IMR-90 (cell line): ENCODE data around the gene WWP2. TPM values are rescaled to one million over a fixed set of nuclear protein-coding genes. Genes with fewer than 3 reads are reported as not detected.

Source experiments
- ATAC-seq: fragments of 200-7000 bp; cut with Tn5 transposase; 2 replicates; pipeline ENCODE4 v1.9.1; 2020; ENCODE audit warnings: low read depth, mild to moderate bottlenecking, moderate library complexity
- BruUV-seq: library from RNA; stranded (reverse); fragments of 400-500 nt; replicated peaks from 2 replicates; lab custom pipeline; 2021; lab: Mats Ljungman, UMichigan
- CTCF ChIA-PET: fragments of 300-600 bp; formaldehyde crosslinking; extraction: SDS; loops from one replicate; lab custom pipeline; 2021; ENCODE audit warnings: antibody characterized with exemption; lab: Yijun Ruan, JAX
- POLR2A ChIA-PET: fragments of 300-600 bp; sonication (Branson Sonifier 250); formaldehyde crosslinking; loops from one replicate; lab custom pipeline; 2022; ENCODE audit warnings: antibody characterized with exemption; ENCODE audit not compliant: unreplicated experiment; lab: Charles Lee
- DNase-seq: peaks from one replicate; pipeline ENCODE4 v3.0.0; 2013
- H2AFZ ChIP-seq: replicated peaks from 2 replicates; pipeline ENCODE3; 2013; ENCODE audit warnings: low read length, mild to moderate bottlenecking; ENCODE audit not compliant: poor library complexity
- H2AK5ac ChIP-seq: 2 replicates; pipeline ENCODE4 v1.6.1; 2013; ENCODE audit warnings: low read depth, low read length, inconsistent platforms
- H2AK9ac ChIP-seq: replicated peaks from 2 replicates; pipeline ENCODE3; 2013; ENCODE audit warnings: mild to moderate bottlenecking, low read depth, low read length, moderate library complexity; ENCODE audit not compliant: poor library complexity
- H2BK120ac ChIP-seq: 2 replicates; pipeline ENCODE4 v1.6.1; 2013; ENCODE audit warnings: low read depth, low read length, inconsistent platforms
- H2BK15ac ChIP-seq: 3 replicates; pipeline ENCODE4 v1.6.1; 2013; ENCODE audit warnings: low read depth, low read length, inconsistent platforms
- H2BK20ac ChIP-seq: 2 replicates; pipeline ENCODE4 v1.6.1; 2013; ENCODE audit warnings: low read depth, mild to moderate bottlenecking, inconsistent platforms, low read length, moderate library complexity
- H2BK5ac ChIP-seq: 2 replicates; pipeline ENCODE4 v1.6.1; 2013; ENCODE audit warnings: mild to moderate bottlenecking, low read depth, low read length, inconsistent platforms; ENCODE audit not compliant: poor library complexity, severe bottlenecking
- H3K14ac ChIP-seq: replicated peaks from 2 replicates; pipeline ENCODE4 v1.6.1; 2013; ENCODE audit warnings: low read depth, low read length, inconsistent platforms
- H3K18ac ChIP-seq: 2 replicates; pipeline ENCODE4 v1.6.1; 2013; ENCODE audit warnings: low read depth, low read length, control low read depth
- H3K23ac ChIP-seq: 2 replicates; pipeline ENCODE4 v1.6.1; 2013; ENCODE audit warnings: low read depth, low read length, inconsistent platforms
- H3K27ac ChIP-seq: 2 replicates; pipeline ENCODE4 v1.5.1; 2013; ENCODE audit warnings: mild to moderate bottlenecking, control low read depth, low read length; ENCODE audit not compliant: insufficient read depth
- H3K27me3 ChIP-seq: 2 replicates; pipeline ENCODE4 v1.6.1; 2013; ENCODE audit warnings: low read length; ENCODE audit not compliant: control insufficient read depth, insufficient read depth
- H3K36me3 ChIP-seq: 2 replicates; pipeline ENCODE4 v1.6.1; 2013; ENCODE audit warnings: low read length, mixed read lengths; ENCODE audit not compliant: control insufficient read depth, insufficient read depth
- H3K4ac ChIP-seq: 2 replicates; pipeline ENCODE4 v1.6.1; 2013; ENCODE audit warnings: low read depth, low read length, inconsistent platforms
- H3K4me1 ChIP-seq: 2 replicates; pipeline ENCODE4 v1.6.1; 2013; ENCODE audit warnings: low read length, mixed read lengths; ENCODE audit not compliant: control insufficient read depth, insufficient read depth
- H3K4me2 ChIP-seq: 2 replicates; pipeline ENCODE4 v1.6.1; 2013; ENCODE audit warnings: low read depth, mild to moderate bottlenecking, control low read depth, low read length, moderate library complexity
- H3K4me3 ChIP-seq: 2 replicates; pipeline ENCODE4 v1.5.1; 2013; ENCODE audit warnings: low read depth, mild to moderate bottlenecking, control low read depth, low read length, moderate library complexity; ENCODE audit not compliant: insufficient read depth
- H3K56ac ChIP-seq: 2 replicates; pipeline ENCODE4 v1.6.1; 2013; ENCODE audit warnings: low read length, inconsistent platforms; ENCODE audit not compliant: insufficient read depth; ENCODE audit errors: extremely low read depth
- H3K79me1 ChIP-seq, 2 experiments: 2 replicates each; pipeline ENCODE4 v1.6.1; 2013; ENCODE audit warnings: low read length in 2 of 2, inconsistent platforms in 1 of 2, low read depth in 1 of 2
- H3K9ac ChIP-seq: 2 replicates; pipeline ENCODE4 v1.6.1; 2013; ENCODE audit warnings: low read depth, low read length, control low read depth
- H3K9me1 ChIP-seq: 2 replicates; pipeline ENCODE4 v1.6.1; 2013; ENCODE audit warnings: low read length, inconsistent platforms; ENCODE audit not compliant: insufficient read depth
- H3K9me3 ChIP-seq: 2 replicates; pipeline ENCODE4 v1.6.1; 2013; ENCODE audit warnings: low read length; ENCODE audit not compliant: control insufficient read depth, insufficient read depth
- H4K20me1 ChIP-seq: 2 replicates; pipeline ENCODE4 v1.6.1; 2013; ENCODE audit warnings: low read length, inconsistent platforms; ENCODE audit not compliant: insufficient read depth
- H4K5ac ChIP-seq: 2 replicates; pipeline ENCODE4 v1.6.1; 2013; ENCODE audit warnings: mild to moderate bottlenecking, low read depth, low read length, control low read depth
- H4K8ac ChIP-seq, 2 experiments: 2 replicates each; pipeline ENCODE4 v1.6.1; 2013; ENCODE audit warnings: low read depth in 2 of 2, low read length in 2 of 2, control low read depth in 1 of 2, inconsistent platforms in 1 of 2
- H4K91ac ChIP-seq: 2 replicates; pipeline ENCODE4 v1.6.1; 2013; ENCODE audit warnings: low read depth, low read length, inconsistent platforms; ENCODE audit not compliant: insufficient read depth
- BHLHE40 ChIP-seq: fragments of 150-350 bp; IDR thresholded peaks from 2 replicates; pipeline ENCODE4 v1.6.1; 2016; ENCODE audit warnings: mild to moderate bottlenecking, low read depth, low read length
- CEBPB ChIP-seq: IDR thresholded peaks from 2 replicates; pipeline ENCODE4 v1.6.1; 2012; ENCODE audit warnings: low read depth, low read length, improper control_type of control experiment
- CHD1 ChIP-seq: IDR thresholded peaks from 2 replicates; pipeline ENCODE4 v1.6.1; 2012; ENCODE audit warnings: low read depth, low read length, improper control_type of control experiment
- FOS ChIP-seq: fragments of 150-350 bp; IDR thresholded peaks from 2 replicates; pipeline ENCODE4 v1.6.1; 2016; ENCODE audit warnings: low read depth, low read length
- MAFK ChIP-seq: IDR thresholded peaks from 2 replicates; pipeline ENCODE4 v1.6.1; 2012; ENCODE audit warnings: low read depth, low read length, improper control_type of control experiment
- MAZ ChIP-seq: IDR thresholded peaks from 2 replicates; pipeline ENCODE4 v1.6.1; 2012; ENCODE audit warnings: low read depth, mild to moderate bottlenecking, low read length, improper control_type of control experiment, moderate library complexity, borderline replicate concordance
- MXI1 ChIP-seq: IDR thresholded peaks from 2 replicates; pipeline ENCODE4 v1.6.1; 2012; ENCODE audit warnings: low read depth, mild to moderate bottlenecking, low read length, moderate library complexity, borderline replicate concordance
- NFE2L2 ChIP-seq: fragments of 150-350 bp; IDR thresholded peaks from 2 replicates; pipeline ENCODE4 v1.6.1; 2016; ENCODE audit warnings: low read depth, mild to moderate bottlenecking, low read length
- POLR2A ChIP-seq: IDR thresholded peaks from 2 replicates; pipeline ENCODE4 v1.6.1; 2012; ENCODE audit warnings: mild to moderate bottlenecking, low read depth, low read length
- RAD21 ChIP-seq: IDR thresholded peaks from 2 replicates; pipeline ENCODE4 v1.6.1; 2012; ENCODE audit warnings: low read length, improper control_type of control experiment
- RCOR1 ChIP-seq: IDR thresholded peaks from 2 replicates; pipeline ENCODE4 v1.6.1; 2012; ENCODE audit warnings: mild to moderate bottlenecking, low read length, improper control_type of control experiment; ENCODE audit not compliant: insufficient replicate concordance
- RFX5 ChIP-seq: IDR thresholded peaks from 2 replicates; pipeline ENCODE4 v1.8.0; 2012; ENCODE audit warnings: low read depth, mild to moderate bottlenecking, low read length, moderate library complexity
- SMC3 ChIP-seq: fragments of 150-350 bp; IDR thresholded peaks from 2 replicates; pipeline ENCODE4 v1.6.1; 2016; ENCODE audit warnings: low read depth, mild to moderate bottlenecking, antibody characterized with exemption, low read length, moderate library complexity
- WGBS, 2 experiments: methylation state at CpG; one replicate each; pipeline versions ENCODE4 v1.1.5 to v1.1.7; 2013; ENCODE audit warnings: missing lambda C conversion rate in 2 of 2; ENCODE audit not compliant: insufficient read length in 1 of 2; ENCODE audit errors: extremely low coverage in 2 of 2; 5-methylcytosine and 5-hydroxymethylcytosine counted together
- dilution Hi-C: fragments of 300-500 bp; cut with HindIII; formaldehyde crosslinking; loops from one replicate; pipeline ENCODE4 v1.14.3; 2018; ENCODE audit warnings: low sequenced_read_pairs; ENCODE audit not compliant: unreplicated experiment
- in situ Hi-C: fragments of 300-500 bp; cut with MboI; formaldehyde crosslinking; loops from 3 replicates; pipeline ENCODE4 v1.14.3; 2019; ENCODE audit warnings: low sequenced_read_pairs, inconsistent platforms, mixed read lengths
- intact Hi-C: fragments of 100-400 bp; cut with micrococcal nuclease; formaldehyde crosslinking; loops from 2 replicates; pipeline ENCODE4 v1.10.0; 2022
- polyA plus RNA-seq, 3 experiments: library from polyadenylated mRNA; depleted of rRNA; stranded (reverse); fragments of >200 nt; gene quantifications; 2 replicates each; pipeline ENCODE4 v1.2.3, GENCODE V29; 2012; ENCODE audit warnings: low replicate concordance in 1 of 3
- total RNA-seq: library from RNA; depleted of rRNA; stranded (reverse); fragments of >200 nt; gene quantifications from 2 replicates; pipeline ENCODE4 v1.2.3, GENCODE V29; 2012
- TF ChIP-seq, protein P1 (sequence below): fragments of 150-350 bp; IDR thresholded peaks from 2 replicates; pipeline ENCODE4 v1.6.1; 2016; ENCODE audit warnings: low read depth, mild to moderate bottlenecking, low read length, moderate library complexity, borderline replicate concordance
- TF ChIP-seq, protein P2 (sequence below): fragments of 150-350 bp; IDR thresholded peaks from 2 replicates; pipeline ENCODE4 v1.6.1; 2017; ENCODE audit warnings: mild to moderate bottlenecking, antibody characterized with exemption, low read length, low read depth
- TF ChIP-seq, protein P3 (sequence below): conservative IDR thresholded peaks from 2 replicates; pipeline ENCODE4 v1.5.1; 2012; ENCODE audit warnings: mild to moderate bottlenecking, low read depth, low read length, improper control_type of control experiment

The WWP2 gene
- total and polyA plus RNA-seq, 2 of the 4 experiments (the other 2 are of a cell fraction): 12.7 to 13.7 TPM

DNA sequence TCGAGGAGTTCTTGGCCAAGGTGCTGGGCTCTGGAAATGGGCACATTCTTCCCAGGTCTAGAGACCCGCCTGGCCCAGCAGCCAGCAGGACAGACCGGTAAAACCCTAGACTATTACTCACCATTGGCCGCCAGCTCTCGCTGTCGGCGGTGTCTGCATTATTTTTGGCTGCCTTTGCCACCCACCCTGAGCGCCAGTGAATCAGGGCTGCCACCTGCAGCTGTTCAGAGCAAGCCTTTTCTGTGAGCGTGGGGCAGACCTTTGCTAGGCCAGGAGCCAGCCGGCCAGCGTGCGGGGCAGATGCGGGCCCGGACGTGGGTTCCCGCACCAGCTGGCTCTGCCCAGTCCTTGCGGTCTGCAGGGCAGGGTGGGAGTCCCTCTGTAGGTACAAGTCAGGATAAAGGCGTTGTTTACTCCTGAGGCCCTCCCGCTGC, 173.2 kb downstream of the WWP2 start:
- no TSS peak for BruUV-seq
- WGBS, 2 experiments: 96% methylated on average over 10 of the region's 19 CpGs; no CpG with 5 or more reads in 1 of the 2 experiments
- no peak overlapping the region for H2AK9ac ChIP-seq
- no peaks in the 10 kb centered on the region for H3K9me3 ChIP-seq
- H3K9me1 ChIP-seq: no peaks in the 10 kb centered on the region
- H3K4ac ChIP-seq: no peak overlapping the region
- no peak overlapping the region for H4K5ac ChIP-seq
- no peak overlapping the region for H4K91ac ChIP-seq
- H3K27ac ChIP-seq: no peak overlapping the region
- H3K9ac ChIP-seq: no peak overlapping the region
- DNase-seq (no peak), ATAC-seq (no peak)
- H2BK120ac ChIP-seq: no peak overlapping the region
- H2BK15ac ChIP-seq: no peak overlapping the region
- H3K23ac ChIP-seq: no peak overlapping the region
- intact Hi-C loops: no loop called here
- H3K4me2 ChIP-seq: no peak overlapping the region
- H4K20me1 ChIP-seq: no peaks in the 10 kb centered on the region
- ChIA-PET CTCF (no interaction called here), POLR2A (no interaction called here)
- H2AK5ac ChIP-seq: no peak overlapping the region
- TF ChIP-seq FOS (no peak), RFX5 (no peak), RAD21 (no peak), MAZ (no peak), CEBPB (no peak), BHLHE40 (no peak), POLR2A (no peak), MXI1 (no peak), MAFK (no peak), SMC3 (no peak), RCOR1 (no peak), CHD1 (no peak), NFE2L2 (no peak)
- TF ChIP-seq, protein P1, sequence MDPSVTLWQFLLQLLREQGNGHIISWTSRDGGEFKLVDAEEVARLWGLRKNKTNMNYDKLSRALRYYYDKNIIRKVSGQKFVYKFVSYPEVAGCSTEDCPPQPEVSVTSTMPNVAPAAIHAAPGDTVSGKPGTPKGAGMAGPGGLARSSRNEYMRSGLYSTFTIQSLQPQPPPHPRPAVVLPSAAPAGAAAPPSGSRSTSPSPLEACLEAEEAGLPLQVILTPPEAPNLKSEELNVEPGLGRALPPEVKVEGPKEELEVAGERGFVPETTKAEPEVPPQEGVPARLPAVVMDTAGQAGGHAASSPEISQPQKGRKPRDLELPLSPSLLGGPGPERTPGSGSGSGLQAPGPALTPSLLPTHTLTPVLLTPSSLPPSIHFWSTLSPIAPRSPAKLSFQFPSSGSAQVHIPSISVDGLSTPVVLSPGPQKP: no peak
- TF ChIP-seq, protein P2, sequence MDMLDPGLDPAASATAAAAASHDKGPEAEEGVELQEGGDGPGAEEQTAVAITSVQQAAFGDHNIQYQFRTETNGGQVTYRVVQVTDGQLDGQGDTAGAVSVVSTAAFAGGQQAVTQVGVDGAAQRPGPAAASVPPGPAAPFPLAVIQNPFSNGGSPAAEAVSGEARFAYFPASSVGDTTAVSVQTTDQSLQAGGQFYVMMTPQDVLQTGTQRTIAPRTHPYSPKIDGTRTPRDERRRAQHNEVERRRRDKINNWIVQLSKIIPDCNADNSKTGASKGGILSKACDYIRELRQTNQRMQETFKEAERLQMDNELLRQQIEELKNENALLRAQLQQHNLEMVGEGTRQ: no peak
- TF ChIP-seq, protein P3, sequence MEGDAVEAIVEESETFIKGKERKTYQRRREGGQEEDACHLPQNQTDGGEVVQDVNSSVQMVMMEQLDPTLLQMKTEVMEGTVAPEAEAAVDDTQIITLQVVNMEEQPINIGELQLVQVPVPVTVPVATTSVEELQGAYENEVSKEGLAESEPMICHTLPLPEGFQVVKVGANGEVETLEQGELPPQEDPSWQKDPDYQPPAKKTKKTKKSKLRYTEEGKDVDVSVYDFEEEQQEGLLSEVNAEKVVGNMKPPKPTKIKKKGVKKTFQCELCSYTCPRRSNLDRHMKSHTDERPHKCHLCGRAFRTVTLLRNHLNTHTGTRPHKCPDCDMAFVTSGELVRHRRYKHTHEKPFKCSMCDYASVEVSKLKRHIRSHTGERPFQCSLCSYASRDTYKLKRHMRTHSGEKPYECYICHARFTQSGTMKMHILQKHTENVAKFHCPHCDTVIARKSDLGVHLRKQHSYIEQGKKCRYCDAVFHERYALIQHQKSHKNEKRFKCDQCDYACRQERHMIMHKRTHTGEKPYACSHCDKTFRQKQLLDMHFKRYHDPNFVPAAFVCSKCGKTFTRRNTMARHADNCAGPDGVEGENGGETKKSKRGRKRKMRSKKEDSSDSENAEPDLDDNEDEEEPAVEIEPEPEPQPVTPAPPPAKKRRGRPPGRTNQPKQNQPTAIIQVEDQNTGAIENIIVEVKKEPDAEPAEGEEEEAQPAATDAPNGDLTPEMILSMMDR: no peak
- in situ Hi-C loops: no loop called here
- no peak overlapping the region for H2AFZ ChIP-seq
- no peak overlapping the region for H2BK5ac ChIP-seq
- no peak overlapping the region for H4K8ac ChIP-seq
- H2BK20ac ChIP-seq: no peak overlapping the region
- H3K56ac ChIP-seq: no peak overlapping the region
- no peak overlapping the region for H3K14ac ChIP-seq
- H3K4me1 ChIP-seq: no peaks in the 10 kb centered on the region
- dilution Hi-C loops: no loop called here
- H3K79me1 ChIP-seq: no peaks in the 10 kb centered on the region
- peaks cover 60% of the 10 kb centered on the region for H3K36me3 ChIP-seq
- no peaks in the 10 kb centered on the region for H3K27me3 ChIP-seq
- H3K4me3 ChIP-seq: no peak overlapping the region
- no peak overlapping the region for H3K18ac ChIP-seq
